Endothelial cell of umbilical vein (primary cell): ENCODE results near the gene MYMK. TPM values are rescaled to one million over a fixed set of nuclear protein-coding genes. Genes with fewer than 3 reads are reported as not detected.
A peak's percentile ranks its signal among the peaks of the same experiment; 100 is the strongest.

Experiments used
- BruUV-seq: library from RNA; stranded (reverse); fragments of 400-500 nt; replicated peaks from 2 replicates; lab custom pipeline; 2021; lab: Mats Ljungman, UMichigan
- CTCF ChIA-PET: fragments of 300-600, 350-600 bp; sonication (Branson Sonifier 250); formaldehyde crosslinking; loops from one replicate; lab custom pipeline; 2021; ENCODE audit warnings: antibody characterized with exemption, inconsistent platforms; lab: Charles Lee
- POLR2A ChIA-PET: fragments of 300-600, 350-600 bp; sonication (Branson Sonifier 250); formaldehyde crosslinking; loops from one replicate; lab custom pipeline; 2021; ENCODE audit warnings: antibody characterized with exemption, inconsistent platforms; lab: Charles Lee
- DNase-seq: peaks from one replicate; pipeline ENCODE4 v3.0.0-alpha.2; 2011; ENCODE audit warnings: low read depth, low spot score
- FAIRE-seq: peaks from 2 replicates; lab custom pipeline; 2011; peaks lifted over from hg19 to GRCh38; lab: Jason Lieb, UNC
- H2AFZ ChIP-seq: 2 replicates; pipeline ENCODE4 v1.6.0; 2012; ENCODE audit warnings: low read depth, low read length, control low read depth, inconsistent platforms
- H3K27ac ChIP-seq: 2 replicates; pipeline ENCODE4 v1.5.1; 2011; ENCODE audit warnings: low read depth, mild to moderate bottlenecking, control low read depth, low read length, moderate library complexity; ENCODE audit not compliant: insufficient read depth
- H3K27me3 ChIP-seq, 2 experiments: 2 replicates each; pipeline versions ENCODE4 v1.6.0 to v1.6.1; 2011; ENCODE audit warnings: low read length in 2 of 2, mixed read lengths in 1 of 2; ENCODE audit not compliant: control insufficient read depth in 2 of 2, insufficient read depth in 2 of 2
- H3K36me3 ChIP-seq, 2 experiments: 2 replicates in 1 of 2; 3 replicates in 1 of 2; pipeline ENCODE4 v1.5.1; 2011; ENCODE audit warnings: low read length in 2 of 2, mild to moderate bottlenecking in 1 of 2, moderate library complexity in 1 of 2; ENCODE audit not compliant: control insufficient read depth in 2 of 2, insufficient read depth in 2 of 2; ENCODE audit errors: extremely low read depth in 1 of 2
- H3K4me1 ChIP-seq: 3 replicates; pipeline ENCODE4 v1.5.1; 2011; ENCODE audit warnings: mild to moderate bottlenecking, low read length; ENCODE audit not compliant: control insufficient read depth, insufficient read depth; ENCODE audit errors: extremely low read depth
- H3K4me2 ChIP-seq: 2 replicates; pipeline ENCODE4 v1.6.1; 2011; ENCODE audit warnings: low read length, control low read depth, mixed read lengths; ENCODE audit not compliant: insufficient read depth
- H3K4me3 ChIP-seq, 3 experiments: fragments of 200-600 bp in 1 of 3; sonication (generic), shearing (Covaris generic) in 1 of 3; replicated peaks in 1 of 3; 2 replicates each; pipeline ENCODE4 v1.5.1; 2011 to 2016; ENCODE audit warnings: control low read depth in 3 of 3, low read length in 3 of 3, mild to moderate bottlenecking in 2 of 3, inconsistent platforms in 1 of 3, low read depth in 1 of 3, moderate library complexity in 1 of 3; ENCODE audit not compliant: insufficient read depth in 1 of 3
- H3K79me2 ChIP-seq: 2 replicates; pipeline ENCODE4 v1.6.0; 2012; ENCODE audit warnings: low read length, inconsistent platforms; ENCODE audit not compliant: control insufficient read depth, insufficient read depth
- H3K9ac ChIP-seq: replicated peaks from 2 replicates; pipeline ENCODE3; 2011; ENCODE audit warnings: low read length, control low read depth; ENCODE audit not compliant: insufficient read depth; ENCODE audit errors: extremely low read depth
- H3K9me1 ChIP-seq: replicated peaks from 3 replicates; pipeline ENCODE4 v1.6.0; 2011; ENCODE audit warnings: mild to moderate bottlenecking, low read length; ENCODE audit not compliant: control insufficient read depth, insufficient read depth; ENCODE audit errors: extremely low read depth
- H3K9me3 ChIP-seq: replicated peaks from 2 replicates; pipeline ENCODE4 v1.5.1; 2012; ENCODE audit warnings: low read length, inconsistent platforms; ENCODE audit not compliant: control insufficient read depth, insufficient read depth
- H4K20me1 ChIP-seq: replicated peaks from 2 replicates; pipeline ENCODE3; 2011; ENCODE audit warnings: mild to moderate bottlenecking, low read length; ENCODE audit not compliant: control insufficient read depth, insufficient read depth; ENCODE audit errors: extremely low read depth
- MYC ChIP-seq: IDR thresholded peaks from one replicate; pipeline ENCODE4 v1.6.1; 2011; ENCODE audit warnings: mild to moderate bottlenecking, low read depth, low read length
- POLR2A ChIP-seq: IDR thresholded peaks from 2 replicates; pipeline ENCODE4 v1.6.1; 2012; ENCODE audit warnings: low read depth, mild to moderate bottlenecking, control low read depth, low read length
- POLR2AphosphoS5 ChIP-seq: IDR thresholded peaks from 2 replicates; pipeline ENCODE4 v1.6.1; 2012; ENCODE audit warnings: low read depth, mild to moderate bottlenecking, control low read depth, low read length, moderate library complexity; ENCODE audit not compliant: insufficient read depth
- dilution Hi-C: fragments of 300-500 bp; cut with MboI; formaldehyde crosslinking; loops from one replicate; pipeline ENCODE4 v1.15.0; 2019; ENCODE audit warnings: low sequenced_read_pairs; ENCODE audit not compliant: extremely low pct_ligation_motif_present
- intact Hi-C: fragments of 100-400 bp; cut with micrococcal nuclease; formaldehyde crosslinking; loops from one replicate; pipeline ENCODE4 v1.10.0; 2022
- polyA plus RNA-seq, 4 experiments: library from polyadenylated mRNA; depleted of rRNA in 3 of 4; stranded (reverse) in 3 of 4; unstranded in 1 of 4; fragments of >200 nt; gene quantifications; 2 replicates each; pipeline versions ENCODE4 v1.2.1 to v1.2.3, GENCODE V29; 2011 to 2012; ENCODE audit warnings: missing spikeins in 1 of 4
- total RNA-seq: library from RNA; stranded (reverse); gene quantifications from 2 replicates; pipeline ENCODE4 v1.2.3, GENCODE V29; 2021

Gene MYMK
- total and polyA plus RNA-seq, 2 donors (not counting 3 experiments of a cell fraction or from before 2014, with no cell fraction given): not detected

DNA sequence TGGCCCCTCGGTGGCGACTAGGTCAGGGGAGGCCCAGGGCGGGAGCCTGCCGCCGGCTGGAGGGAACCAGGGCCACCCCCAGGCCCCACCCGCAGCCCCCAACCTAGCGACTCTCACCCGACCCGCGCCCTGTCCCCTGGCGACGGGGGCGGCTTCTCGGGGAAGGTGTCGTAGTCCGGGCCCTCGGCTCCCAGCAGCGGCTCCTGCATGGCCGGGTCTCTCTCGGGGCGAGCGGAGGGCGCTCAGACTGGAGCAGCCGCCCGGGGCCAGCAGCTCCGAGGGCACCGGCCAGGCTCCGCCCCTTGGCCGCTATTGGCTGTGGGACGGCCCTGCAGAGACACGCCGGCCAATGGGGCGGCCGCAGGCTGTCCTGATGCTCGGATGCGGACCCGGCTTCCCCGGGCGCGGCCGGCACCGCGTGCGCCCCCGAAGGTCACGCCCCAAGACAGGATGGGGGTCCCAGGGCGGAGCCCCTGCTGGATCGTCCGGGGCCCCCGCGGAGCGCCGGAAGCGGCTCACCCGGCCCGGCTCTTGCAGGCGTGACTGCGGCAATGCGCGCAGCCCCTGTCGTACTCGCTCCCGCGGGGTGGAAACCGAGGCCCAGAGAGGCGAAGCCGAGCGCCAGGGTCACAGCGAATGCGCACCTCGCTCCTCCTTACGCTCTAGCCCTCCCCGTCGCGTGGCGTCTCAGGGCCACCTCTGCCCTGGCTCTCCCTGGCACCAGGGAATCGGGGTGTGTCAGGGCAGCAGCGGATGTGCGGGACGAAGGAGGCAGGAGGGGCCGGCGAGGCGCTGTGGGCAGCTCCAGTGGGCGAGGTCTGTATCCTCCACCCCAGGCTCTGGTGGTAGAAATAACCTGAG lies 45.7 kb downstream of the MYMK start, which contains the start of gene SLC2A6:
SLC2A6 (minus strand) TSS at position 249 of the 861 bp plus-strand sequence; CDS start at position 209, 40 bp downstream.
- no TSS peak for BruUV-seq
- H3K9ac ChIP-seq: peak within 1 kb of the TSS; percentile 84
- DNase-seq (peak; percentile 78), FAIRE-seq (peak; percentile 95)
- dilution Hi-C loops (no loop called here), intact Hi-C loops (loop anchor here (1.0 to 2.0 kb wide), 3 partner anchors 20 to 122 kb away; partner anchors contain the start of genes CACFD1, SURF1 and SURF2)
- no peaks in the 10 kb centered on the region for H4K20me1 ChIP-seq
- peaks cover 6% of the 10 kb centered on the region for H3K4me1 ChIP-seq
- H3K4me2 ChIP-seq: peak within 1 kb of the TSS; percentile 48
- H3K27ac ChIP-seq: peak within 1 kb of the TSS; percentile 52
- H3K4me3 ChIP-seq: peak within 1 kb of the TSS; percentile 50 to 73 (median 69)
- peaks cover 3 to 18% of the 10 kb centered on the region in 2 experiments for H3K36me3 ChIP-seq
- no peaks in the 10 kb centered on the region for H3K27me3 ChIP-seq
- H2AFZ ChIP-seq: peak within 1 kb of the TSS; percentile 59
- POLR2A ChIA-PET: interaction anchor here (0.5 to 2.7 kb wide), 4 partner anchors 19 to 289 kb away, joined by 3 to 8 read pairs (median 4); partner anchors contain the start of genes CACFD1, MED22 and RPL7A
- H3K9me3 ChIP-seq: no peaks in the 10 kb centered on the region
- TF ChIP-seq POLR2A (peak; percentile 72), POLR2AphosphoS5 (peak; percentile 89), MYC (no peak)
- no peaks in the 10 kb centered on the region for H3K9me1 ChIP-seq
- CTCF ChIA-PET: interaction anchor here (0.8 to 2.1 kb wide), 6 partner anchors 8 to 293 kb away, joined by 3 to 10 read pairs (median 4); no protein-coding TSS in a partner anchor
- H3K79me2 ChIP-seq: peaks cover 8% of the 10 kb centered on the region
